GM12801 (cell line): ENCODE results near the gene ARFRP1.

Experiments
- TF ChIP-seq, protein P1 (sequence below): IDR thresholded peaks from one replicate; pipeline ENCODE4 v1.5.1; 2011; ENCODE audit warnings: control low read depth; ENCODE audit not compliant: insufficient read length; ENCODE audit errors: extremely low read depth

The ARFRP1 gene

DNA sequence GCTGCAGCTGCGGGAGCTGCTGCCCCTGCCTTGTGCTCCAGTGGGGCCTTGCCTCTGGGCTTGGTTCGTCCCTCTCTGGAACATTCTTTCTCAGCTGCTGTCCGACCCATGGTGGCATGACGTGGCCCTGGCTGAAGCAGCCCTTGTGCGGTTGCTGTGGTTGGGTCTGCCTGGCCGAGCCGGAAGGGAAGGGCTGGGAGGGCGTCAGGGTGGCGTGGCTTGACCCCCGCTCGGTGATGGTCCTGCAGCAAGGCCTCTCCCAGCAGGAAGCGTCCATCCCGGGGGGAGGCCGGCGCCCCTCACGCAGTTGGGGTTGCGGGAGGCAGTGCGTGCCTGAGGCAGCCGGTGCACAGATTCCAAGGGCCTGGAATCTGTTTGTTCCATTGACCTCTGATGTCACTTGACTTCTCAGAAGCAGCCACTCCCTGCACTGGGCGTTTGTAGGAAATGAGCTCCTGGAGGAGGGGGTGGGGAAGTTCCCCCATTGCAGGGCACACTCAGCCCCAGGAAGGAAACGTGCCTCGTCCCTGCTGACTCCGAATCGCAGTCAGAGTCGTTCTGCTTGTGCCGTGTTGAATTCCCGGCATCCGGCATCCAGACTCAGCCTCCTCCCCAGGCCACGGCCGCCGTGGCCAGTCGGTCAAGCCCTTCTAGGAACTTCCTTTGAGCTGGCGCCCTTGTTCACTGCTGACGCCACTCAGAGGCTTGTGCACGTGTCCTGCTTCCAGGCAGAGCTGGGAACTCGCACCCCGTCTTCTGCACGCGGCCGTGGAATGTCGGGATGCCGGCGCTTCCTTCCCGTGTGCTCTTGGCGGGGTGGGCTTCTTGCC lies 21.1 kb downstream of the ARFRP1 start:
- TF ChIP-seq, protein P1, sequence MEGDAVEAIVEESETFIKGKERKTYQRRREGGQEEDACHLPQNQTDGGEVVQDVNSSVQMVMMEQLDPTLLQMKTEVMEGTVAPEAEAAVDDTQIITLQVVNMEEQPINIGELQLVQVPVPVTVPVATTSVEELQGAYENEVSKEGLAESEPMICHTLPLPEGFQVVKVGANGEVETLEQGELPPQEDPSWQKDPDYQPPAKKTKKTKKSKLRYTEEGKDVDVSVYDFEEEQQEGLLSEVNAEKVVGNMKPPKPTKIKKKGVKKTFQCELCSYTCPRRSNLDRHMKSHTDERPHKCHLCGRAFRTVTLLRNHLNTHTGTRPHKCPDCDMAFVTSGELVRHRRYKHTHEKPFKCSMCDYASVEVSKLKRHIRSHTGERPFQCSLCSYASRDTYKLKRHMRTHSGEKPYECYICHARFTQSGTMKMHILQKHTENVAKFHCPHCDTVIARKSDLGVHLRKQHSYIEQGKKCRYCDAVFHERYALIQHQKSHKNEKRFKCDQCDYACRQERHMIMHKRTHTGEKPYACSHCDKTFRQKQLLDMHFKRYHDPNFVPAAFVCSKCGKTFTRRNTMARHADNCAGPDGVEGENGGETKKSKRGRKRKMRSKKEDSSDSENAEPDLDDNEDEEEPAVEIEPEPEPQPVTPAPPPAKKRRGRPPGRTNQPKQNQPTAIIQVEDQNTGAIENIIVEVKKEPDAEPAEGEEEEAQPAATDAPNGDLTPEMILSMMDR: no peak

DNA sequence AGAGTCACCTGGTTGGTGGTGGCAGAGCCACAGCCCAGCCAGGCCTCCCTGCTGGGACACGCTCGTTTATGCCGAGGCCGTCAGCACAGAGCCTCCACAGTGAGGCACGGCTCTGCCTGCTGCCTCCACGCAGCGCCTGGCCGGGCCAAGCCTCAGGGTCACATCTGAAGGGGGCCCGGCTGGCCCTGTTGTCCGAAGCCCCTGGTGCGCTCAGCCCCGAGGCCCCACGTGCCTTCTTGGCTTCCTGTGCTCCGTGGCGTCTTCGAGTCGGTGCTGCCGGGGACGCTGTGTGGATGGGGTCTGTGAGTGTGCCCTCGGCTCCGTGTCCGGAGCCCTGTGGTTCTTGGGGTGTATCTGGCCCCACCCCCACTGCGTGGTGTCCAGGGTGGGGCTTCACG lies 21.7 kb downstream of the ARFRP1 start:
- TF ChIP-seq, protein P1: no peak

DNA sequence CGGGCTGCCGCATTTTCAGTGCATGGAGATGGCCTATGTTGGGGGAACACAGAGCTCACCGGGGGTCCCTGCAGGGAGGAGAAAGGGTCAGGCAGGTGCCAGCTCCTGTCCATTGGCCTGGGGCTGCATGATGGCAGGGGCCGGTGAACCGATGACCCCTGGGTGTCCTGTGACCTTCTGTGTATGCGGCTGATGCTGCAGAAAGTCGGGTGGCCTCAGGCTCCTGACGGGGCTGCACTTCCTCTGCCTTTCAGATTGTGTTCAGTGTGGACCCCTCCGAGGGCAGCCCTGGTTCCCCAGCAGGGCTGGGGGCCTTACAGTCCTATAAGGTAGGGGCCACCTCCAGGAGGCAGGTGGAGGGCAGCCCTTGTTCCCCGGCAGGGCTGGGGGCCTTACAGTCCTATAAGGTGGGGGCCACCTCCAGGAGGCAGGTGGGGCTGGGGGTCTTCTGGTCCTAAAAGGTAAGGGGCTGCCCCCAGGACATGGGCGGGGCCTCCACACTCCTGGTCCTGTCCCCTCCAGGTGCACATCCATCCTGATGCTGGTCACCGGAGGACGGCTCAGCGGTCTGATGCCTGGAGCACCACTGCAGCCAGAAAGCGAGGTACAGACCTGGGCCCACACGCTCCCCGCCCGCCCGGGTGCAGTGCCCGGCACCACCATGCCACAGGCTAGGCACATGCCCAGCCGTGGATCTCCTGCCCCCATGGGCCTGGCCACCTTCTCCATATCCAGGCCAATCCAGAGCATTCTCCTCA lies 22.3 kb downstream of the ARFRP1 start:
- TF ChIP-seq, protein P1: no peak

DNA sequence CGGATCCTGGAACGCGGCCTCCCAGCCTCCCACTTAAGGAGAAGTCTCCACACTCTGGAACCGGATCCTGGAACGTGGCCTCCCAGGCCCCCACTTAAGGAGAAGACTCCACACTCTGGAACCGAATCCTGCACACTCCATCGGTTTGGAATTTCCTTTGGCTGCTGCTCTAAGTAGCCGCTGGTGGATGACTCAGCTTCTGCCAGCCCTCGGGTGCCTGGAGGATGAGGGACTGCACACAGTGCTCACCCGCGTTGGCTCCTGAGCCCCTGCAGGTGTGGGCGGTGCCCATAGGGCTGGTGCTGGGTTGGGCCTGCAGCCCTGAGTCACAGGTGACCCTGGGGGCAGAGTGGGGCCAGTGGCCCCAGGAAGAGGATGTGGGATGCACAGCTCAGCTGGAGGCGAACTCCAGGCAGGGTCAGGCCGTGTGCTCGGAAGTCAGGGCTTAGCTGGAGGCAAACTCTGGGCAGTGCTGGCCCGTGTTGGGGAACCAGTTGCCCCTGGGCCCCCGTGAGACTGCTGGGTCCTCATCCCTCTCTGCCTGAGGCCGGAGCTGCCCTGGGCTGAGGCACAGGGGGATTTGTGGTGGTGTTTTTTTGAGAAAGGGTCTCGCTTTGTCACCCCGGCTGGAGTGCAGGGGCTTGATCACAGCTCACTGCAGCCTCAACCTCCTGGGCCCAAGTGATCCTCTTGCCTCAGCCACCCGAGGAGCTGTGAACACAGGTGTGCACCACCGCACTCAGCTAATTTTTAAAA lies 25.2 kb downstream of the ARFRP1 start:
- TF ChIP-seq, protein P1: no peak

DNA sequence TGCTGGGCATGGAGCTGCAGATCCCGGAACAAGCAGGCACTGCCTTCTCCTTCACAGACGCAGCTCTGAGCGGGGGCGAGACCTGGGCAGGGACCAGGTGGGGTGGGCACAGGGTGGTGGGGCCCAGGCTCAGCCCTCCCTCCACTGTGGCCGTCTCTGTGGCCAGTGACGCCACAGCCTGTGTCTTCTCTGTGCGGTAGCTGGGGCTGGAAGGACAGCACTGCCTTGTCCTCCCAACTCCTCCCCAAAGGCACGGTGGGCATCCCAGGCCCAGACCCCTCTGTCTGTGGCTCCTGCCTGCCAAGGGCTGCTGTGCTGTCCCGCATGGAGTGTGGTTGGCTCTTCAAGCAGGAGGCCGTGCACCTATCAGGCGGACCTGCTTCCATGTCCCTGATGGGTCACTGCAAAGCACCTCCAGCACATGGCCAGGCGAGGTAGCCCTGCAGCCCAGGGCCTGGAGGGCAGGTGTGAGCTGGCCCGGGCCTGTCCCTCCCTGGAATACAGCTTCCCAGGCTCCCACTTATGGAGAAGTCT lies 26.1 kb downstream of the ARFRP1 start:
- TF ChIP-seq, protein P1: no peak

DNA sequence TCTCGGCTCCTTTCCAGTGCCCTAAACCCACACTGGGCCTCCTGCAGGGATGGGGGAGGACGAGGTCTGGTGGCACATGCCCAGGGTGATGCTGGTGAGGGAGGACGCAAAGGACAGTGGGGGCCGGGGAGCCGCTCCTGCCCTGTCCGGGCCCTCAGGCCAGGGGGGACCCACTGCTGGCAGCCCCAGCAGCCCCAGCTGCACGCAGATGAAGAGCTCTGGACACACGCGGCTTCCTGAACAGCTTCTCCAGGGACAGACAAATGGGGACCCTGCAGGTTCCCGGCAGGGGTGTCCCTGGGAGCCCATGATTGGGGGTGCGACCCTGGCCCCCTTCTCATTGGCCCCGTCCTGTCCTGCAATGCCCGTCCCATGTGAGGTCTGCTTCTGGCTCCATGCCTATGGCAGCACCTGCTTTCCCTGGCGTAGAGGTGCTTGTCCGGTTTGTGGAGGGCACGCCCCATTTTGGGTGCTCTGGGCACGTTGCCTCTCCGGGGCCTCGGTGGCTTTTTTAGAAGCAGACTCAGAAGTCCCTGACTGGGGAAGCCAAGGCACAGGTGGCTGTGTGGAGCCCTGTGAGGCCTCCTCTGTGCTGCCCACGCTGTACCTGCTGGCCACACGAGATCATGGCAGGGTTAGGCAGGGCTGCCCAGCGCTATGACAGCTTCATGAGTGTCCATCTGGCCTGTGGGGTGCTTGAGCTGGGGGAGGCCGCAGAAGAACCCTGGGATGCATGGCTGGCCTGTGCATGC lies 26.7 kb downstream of the ARFRP1 start:
- TF ChIP-seq, protein P1: no peak

DNA sequence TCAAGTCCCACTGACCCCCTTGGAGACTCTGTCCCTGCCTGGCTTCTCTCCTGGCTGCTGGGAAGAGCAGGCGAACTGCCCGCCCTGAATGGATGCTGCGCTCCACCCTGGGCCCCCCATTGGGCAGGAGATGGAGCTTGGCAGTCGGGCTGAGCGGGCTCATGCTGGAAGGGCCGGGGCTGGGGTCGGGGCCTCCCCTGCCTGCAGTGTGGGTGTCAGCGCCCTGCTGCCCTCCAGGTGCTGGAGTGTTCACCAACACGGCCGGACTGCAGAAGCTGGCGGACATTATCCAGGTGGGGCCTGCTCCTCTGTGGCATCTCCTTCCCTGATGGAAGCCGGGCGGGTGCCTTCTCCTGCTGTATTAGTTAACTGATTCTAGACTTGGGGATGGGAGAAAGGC lies 27.3 kb downstream of the ARFRP1 start:
- TF ChIP-seq, protein P1: no peak
